ENCODE measurements around the gene CLEC4F.

The CLEC4F gene

GRCh38 chr2:70779911-70780545 is 40.4 kb downstream of the CLEC4F start:
- TF ChIP-seq CTCF (IDR thresholded peaks at IDR 0.05; ENCODE audit: low read depth, low read length, missing control alignments) = no peak
- DNase-seq = no peak

GRCh38 chr2:70779491-70779890 is 40.9 kb downstream of the CLEC4F start:
- H3K27ac ChIP-seq = no peak overlapping the region
- H3K36me3 ChIP-seq (replicated peaks) = no peaks in the 10 kb centered on the region
- H3K27me3 ChIP-seq (replicated peaks) = peaks cover 3% of the 10 kb centered on the region
- H3K4me3 ChIP-seq (ENCODE audit: low read depth, low read length) = no peak overlapping the region
- no peak for TF ChIP-seq CTCF (IDR thresholded peaks at IDR 0.05; ENCODE audit: low read depth, low read length, missing control alignments)
- no peak for DNase-seq
- in situ Hi-C loops (cut with HindIII; ENCODE audit: low pct_ligation_motif_present, low sequenced_read_pairs) = no loop called here

More at GRCh38 chr2:70779911-70780545, 40.4 kb downstream of the CLEC4F start:
- H3K27me3 ChIP-seq (replicated peaks) = peaks cover 3% of the 10 kb centered on the region
- in situ Hi-C loops (cut with HindIII; ENCODE audit: low pct_ligation_motif_present, low sequenced_read_pairs) = no loop called here
- H3K4me3 ChIP-seq (ENCODE audit: low read depth, low read length) = no peak overlapping the region
- no peak overlapping the region for H3K27ac ChIP-seq
- H3K36me3 ChIP-seq (replicated peaks) = no peaks in the 10 kb centered on the region

- no peak for TF ChIP-seq CTCF (IDR thresholded peaks at IDR 0.05; ENCODE audit: low read depth, low read length, missing control alignments)
- H3K36me3 ChIP-seq (replicated peaks) = no peaks in the 10 kb centered on the region
- H3K27ac ChIP-seq = no peak overlapping the region
- DNase-seq = no peak
- H3K4me3 ChIP-seq (ENCODE audit: low read depth, low read length) = no peak overlapping the region
- in situ Hi-C loops (cut with HindIII; ENCODE audit: low pct_ligation_motif_present, low sequenced_read_pairs) = no loop called here
- peaks cover 3% of the 10 kb centered on the region for H3K27me3 ChIP-seq (replicated peaks)
These were observed 41.7 kb downstream of the CLEC4F start for GRCh38 chr2:70778676-70779075.

- no peak for DNase-seq
- Histone ChIP-seq H3K36me3 (replicated peaks) (no peaks in the 10 kb centered on the region), H3K4me3 (ENCODE audit: low read depth, low read length) (no peak overlapping the region), H3K27me3 (replicated peaks) (peaks cover 3% of the 10 kb centered on the region), H3K27ac (no peak overlapping the region)
- TF ChIP-seq CTCF (IDR thresholded peaks at IDR 0.05; ENCODE audit: low read depth, low read length, missing control alignments) = no peak
- in situ Hi-C loops (cut with HindIII; ENCODE audit: low pct_ligation_motif_present, low sequenced_read_pairs) = no loop called here
These were observed 42.9 kb downstream of the CLEC4F start for GRCh38 chr2:70777450-70777849.

GRCh38 chr2:70776266-70776665 is 44.1 kb downstream of the CLEC4F start:
- TF ChIP-seq CTCF (IDR thresholded peaks at IDR 0.05; ENCODE audit: low read depth, low read length, missing control alignments) = no peak

GRCh38 chr2:70775141-70775540 is 45.3 kb downstream of the CLEC4F start:
- Histone ChIP-seq H3K4me3 (ENCODE audit: low read depth, low read length) (no peak overlapping the region), H3K27me3 (replicated peaks) (peaks cover 7% of the 10 kb centered on the region), H3K27ac (no peak overlapping the region), H3K36me3 (replicated peaks) (no peaks in the 10 kb centered on the region)
- in situ Hi-C loops (cut with HindIII; ENCODE audit: low pct_ligation_motif_present, low sequenced_read_pairs) = no loop called here
- DNase-seq = no peak
- TF ChIP-seq CTCF (IDR thresholded peaks at IDR 0.05; ENCODE audit: low read depth, low read length, missing control alignments) = no peak

More at GRCh38 chr2:70776266-70776665, 44.1 kb downstream of the CLEC4F start:
- Histone ChIP-seq H3K4me3 (ENCODE audit: low read depth, low read length) (no peak overlapping the region), H3K36me3 (replicated peaks) (no peaks in the 10 kb centered on the region), H3K27ac (no peak overlapping the region), H3K27me3 (replicated peaks) (peaks cover 5% of the 10 kb centered on the region)
- no peak for DNase-seq
- in situ Hi-C loops (cut with HindIII; ENCODE audit: low pct_ligation_motif_present, low sequenced_read_pairs) = no loop called here

Data from brain microvascular endothelial cell (primary cell).